ENCODE measurements around the gene UNC5C.

DNA sequence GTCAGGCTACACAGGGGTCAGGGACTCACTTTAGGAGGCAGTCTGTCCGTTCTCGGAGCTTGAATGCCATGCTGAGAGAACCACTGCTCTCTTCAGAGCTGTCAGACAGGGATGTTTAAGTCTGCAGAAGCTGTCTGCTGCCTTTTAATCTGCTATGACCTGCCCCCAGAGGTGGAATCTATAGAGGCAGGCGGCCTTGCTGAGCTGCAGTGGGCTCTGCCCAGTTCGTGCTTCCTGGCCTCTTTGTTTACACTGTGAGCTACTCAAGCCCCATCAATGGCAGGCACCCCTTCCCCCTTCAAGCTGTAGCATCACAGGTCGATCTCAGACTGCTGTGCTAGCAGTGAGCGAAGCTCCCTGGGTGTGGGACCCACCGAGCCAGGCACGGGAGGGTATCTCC is 31.5 kb upstream of the UNC5C start:
- TF ChIP-seq, protein P1, sequence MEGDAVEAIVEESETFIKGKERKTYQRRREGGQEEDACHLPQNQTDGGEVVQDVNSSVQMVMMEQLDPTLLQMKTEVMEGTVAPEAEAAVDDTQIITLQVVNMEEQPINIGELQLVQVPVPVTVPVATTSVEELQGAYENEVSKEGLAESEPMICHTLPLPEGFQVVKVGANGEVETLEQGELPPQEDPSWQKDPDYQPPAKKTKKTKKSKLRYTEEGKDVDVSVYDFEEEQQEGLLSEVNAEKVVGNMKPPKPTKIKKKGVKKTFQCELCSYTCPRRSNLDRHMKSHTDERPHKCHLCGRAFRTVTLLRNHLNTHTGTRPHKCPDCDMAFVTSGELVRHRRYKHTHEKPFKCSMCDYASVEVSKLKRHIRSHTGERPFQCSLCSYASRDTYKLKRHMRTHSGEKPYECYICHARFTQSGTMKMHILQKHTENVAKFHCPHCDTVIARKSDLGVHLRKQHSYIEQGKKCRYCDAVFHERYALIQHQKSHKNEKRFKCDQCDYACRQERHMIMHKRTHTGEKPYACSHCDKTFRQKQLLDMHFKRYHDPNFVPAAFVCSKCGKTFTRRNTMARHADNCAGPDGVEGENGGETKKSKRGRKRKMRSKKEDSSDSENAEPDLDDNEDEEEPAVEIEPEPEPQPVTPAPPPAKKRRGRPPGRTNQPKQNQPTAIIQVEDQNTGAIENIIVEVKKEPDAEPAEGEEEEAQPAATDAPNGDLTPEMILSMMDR (IDR thresholded peaks at IDR 0.05), result no peak
- TF ChIP-seq POLR2A (IDR thresholded peaks at IDR 0.05), result no peak

Data from uterus (tissue), 2 donors.